HEK293 (cell line): ENCODE results near the gene PGBD1.

Source experiments
- CTCF ChIA-PET: fragments of 350-600 bp; formaldehyde crosslinking; extraction: SDS; loops from one replicate; lab custom pipeline; 2021; ENCODE audit warnings: antibody characterized with exemption; lab: Yijun Ruan, JAX
- POLR2A ChIA-PET: fragments of 300-600 bp; formaldehyde crosslinking; extraction: SDS; loops from one replicate; lab custom pipeline; 2020; ENCODE audit warnings: antibody characterized with exemption, inconsistent platforms; lab: Yijun Ruan, JAX
- H3K27ac ChIP-seq: fragments of 200-500 bp; sonication (Bioruptor generic); 2 replicates; pipeline ENCODE4 v1.5.1; 2014; ENCODE audit warnings: low read depth, low read length, control low read depth, inconsistent platforms; ENCODE audit errors: extremely low read depth
- H3K36me3 ChIP-seq, 2 experiments: fragments of 200-500 bp in 1 of 2; sonication (Bioruptor generic) in 1 of 2; 1 replicate in 1 of 2; 2 replicates in 1 of 2; pipeline ENCODE4 v1.5.1; 2014 to 2017; ENCODE audit warnings: inconsistent platforms in 2 of 2, low read length in 2 of 2; ENCODE audit not compliant: control insufficient read depth in 2 of 2, insufficient read depth in 1 of 2
- H3K4me1 ChIP-seq: fragments of 200-500 bp; sonication (Bioruptor generic); 2 replicates; pipeline ENCODE4 v1.5.1; 2014; ENCODE audit warnings: mild to moderate bottlenecking, low read length, inconsistent platforms; ENCODE audit not compliant: control insufficient read depth, insufficient read depth
- H3K4me3 ChIP-seq: 2 replicates; pipeline ENCODE4 v1.5.1; 2011; ENCODE audit warnings: low read depth, mild to moderate bottlenecking, control low read depth, low read length, moderate library complexity
- H3K9me3 ChIP-seq: fragments of 200-500 bp; sonication (Bioruptor generic); 2 replicates; pipeline ENCODE4 v1.5.1; 2014; ENCODE audit warnings: low read depth, low read length, inconsistent platforms; ENCODE audit not compliant: control insufficient read depth, insufficient read depth
- EGR2 ChIP-seq: fragments of 450-650 bp; formaldehyde crosslinking; IDR thresholded peaks from 2 replicates; pipeline ENCODE4 v1.5.1; 2016; ENCODE audit warnings: low read depth, missing biosample characterization, missing genetic modification characterization
- GLIS1 ChIP-seq: fragments of 450-650 bp; formaldehyde crosslinking; IDR thresholded peaks from 2 replicates; pipeline ENCODE4 v1.5.1; 2016; ENCODE audit warnings: missing biosample characterization, missing genetic modification characterization
- IKZF3 ChIP-seq: fragments of 450-650 bp; IDR thresholded peaks from 2 replicates; pipeline ENCODE4 v1.5.0; 2018; ENCODE audit warnings: missing biosample characterization, mild to moderate bottlenecking, missing genetic modification characterization, moderate library complexity
- PRDM10 ChIP-seq: fragments of 450-650 bp; formaldehyde crosslinking; IDR thresholded peaks from 2 replicates; pipeline ENCODE4 v1.5.1; 2016; ENCODE audit warnings: missing biosample characterization, missing genetic modification characterization
- RBAK ChIP-seq: fragments of 450-650 bp; formaldehyde crosslinking; IDR thresholded peaks from 2 replicates; pipeline ENCODE4 v1.5.1; 2016; ENCODE audit warnings: missing biosample characterization, missing genetic modification characterization
- REPIN1 ChIP-seq: fragments of 450-650 bp; formaldehyde crosslinking; IDR thresholded peaks from 2 replicates; pipeline ENCODE4 v1.5.1; 2017; ENCODE audit warnings: missing biosample characterization, missing genetic modification characterization, low read depth
- SP2 ChIP-seq: fragments of 450-650 bp; formaldehyde crosslinking; IDR thresholded peaks from 2 replicates; pipeline ENCODE4 v1.5.1; 2016; ENCODE audit warnings: missing biosample characterization, missing genetic modification characterization
- TSHZ1 ChIP-seq: fragments of 450-650 bp; formaldehyde crosslinking; IDR thresholded peaks from 2 replicates; pipeline ENCODE4 v1.5.1; 2016; ENCODE audit warnings: missing biosample characterization, missing genetic modification characterization, borderline replicate concordance
- ZNF114 ChIP-seq: fragments of 450-650 bp; formaldehyde crosslinking; IDR thresholded peaks from 2 replicates; pipeline ENCODE4 v1.5.0; 2017; ENCODE audit warnings: missing biosample characterization, missing genetic modification characterization
- ZNF132 ChIP-seq: fragments of 450-650 bp; formaldehyde crosslinking; IDR thresholded peaks from 2 replicates; pipeline ENCODE4 v1.5.1; 2017; ENCODE audit warnings: missing biosample characterization, missing genetic modification characterization, borderline replicate concordance
- ZNF266 ChIP-seq: fragments of 450-650 bp; formaldehyde crosslinking; IDR thresholded peaks from 2 replicates; pipeline ENCODE4 v1.5.1; 2016; ENCODE audit warnings: missing biosample characterization, missing genetic modification characterization, low read depth
- ZNF274 ChIP-seq, 2 experiments: fragments of 200-500 bp in 1 of 2; fragments of 450-650 bp in 1 of 2; sonication (Bioruptor generic) in 1 of 2; formaldehyde crosslinking in 1 of 2; IDR thresholded peaks; 2 replicates each; pipeline versions ENCODE4 v1.5.1 to v1.6.1; 2014 to 2016; ENCODE audit warnings: borderline replicate concordance in 1 of 2, inconsistent platforms in 1 of 2, low read length in 1 of 2, missing biosample characterization in 1 of 2, missing genetic modification characterization in 1 of 2
- ZNF280C ChIP-seq: fragments of 450-650 bp; formaldehyde crosslinking; IDR thresholded peaks from 2 replicates; pipeline ENCODE4 v1.5.1; 2016; ENCODE audit warnings: missing biosample characterization, missing genetic modification characterization
- ZNF341 ChIP-seq: fragments of 450-650 bp; formaldehyde crosslinking; IDR thresholded peaks from 2 replicates; pipeline ENCODE4; 2016; ENCODE audit warnings: low read depth, missing biosample characterization, missing genetic modification characterization
- ZNF366 ChIP-seq: fragments of 450-650 bp; formaldehyde crosslinking; conservative IDR thresholded peaks from 2 replicates; pipeline ENCODE4 v1.5.1; 2016; ENCODE audit warnings: missing biosample characterization, missing genetic modification characterization
- ZNF398 ChIP-seq: fragments of 450-650 bp; formaldehyde crosslinking; IDR thresholded peaks from 2 replicates; pipeline ENCODE4 v1.5.1; 2017; ENCODE audit warnings: missing biosample characterization, missing genetic modification characterization
- ZNF555 ChIP-seq: fragments of 450-650 bp; formaldehyde crosslinking; conservative IDR thresholded peaks from 2 replicates; pipeline ENCODE4 v1.5.1; 2017; ENCODE audit warnings: missing biosample characterization, mild to moderate bottlenecking, missing genetic modification characterization, inconsistent platforms
- ZNF596 ChIP-seq: fragments of 450-650 bp; IDR thresholded peaks from 2 replicates; pipeline ENCODE4 v1.5.0; 2018; ENCODE audit warnings: missing biosample characterization, mild to moderate bottlenecking, missing genetic modification characterization, moderate library complexity
- ZNF623 ChIP-seq: fragments of 450-650 bp; formaldehyde crosslinking; IDR thresholded peaks from 2 replicates; pipeline ENCODE4 v1.5.1; 2016; ENCODE audit warnings: missing biosample characterization, missing genetic modification characterization
- ZNF660 ChIP-seq: fragments of 450-650 bp; IDR thresholded peaks from 2 replicates; pipeline ENCODE4 v1.5.1; 2018; ENCODE audit warnings: missing biosample characterization, mild to moderate bottlenecking, missing genetic modification characterization
- ZNF664 ChIP-seq: fragments of 450-650 bp; formaldehyde crosslinking; IDR thresholded peaks from 2 replicates; pipeline ENCODE4 v1.5.1; 2016; ENCODE audit warnings: missing biosample characterization, missing genetic modification characterization
- ZNF76 ChIP-seq: fragments of 450-650 bp; formaldehyde crosslinking; IDR thresholded peaks from 2 replicates; pipeline ENCODE4; 2016; ENCODE audit warnings: low read depth, missing biosample characterization, missing genetic modification characterization, borderline replicate concordance
- ZNF830 ChIP-seq: fragments of 450-650 bp; IDR thresholded peaks from 2 replicates; pipeline ENCODE4 v1.5.0; 2018; ENCODE audit warnings: missing biosample characterization, missing genetic modification characterization, low read depth, mild to moderate bottlenecking, moderate library complexity
- ZSCAN23 ChIP-seq: fragments of 450-650 bp; formaldehyde crosslinking; IDR thresholded peaks from 2 replicates; pipeline ENCODE4 v1.5.1; 2016; ENCODE audit warnings: missing biosample characterization, missing genetic modification characterization

Gene PGBD1

GRCh38 chr6:28277746-28278145 is 3.6 kb upstream of the PGBD1 start (continued):
- TF ChIP-seq PRDM10 (no peak), EGR2 (no peak), ZNF596 (tag by site-specific recombination) (no peak), ZNF76 (tag by site-specific recombination) (no peak), ZNF366 (tag by site-specific recombination) (no peak), IKZF3 (tag by site-specific recombination) (no peak), ZNF660 (no peak), ZNF132 (tag by site-specific recombination) (no peak), REPIN1 (tag by site-specific recombination) (no peak), ZNF114 (tag by site-specific recombination) (no peak), ZNF664 (tag by site-specific recombination) (no peak), ZNF266 (tag by site-specific recombination) (no peak), SP2 (tag by site-specific recombination) (no peak), ZNF280C (tag by site-specific recombination) (no peak), ZNF341 (no peak), ZNF274 (IDR thresholded peaks at IDR 0.05; ENCODE audit: low read length) (no peak), ZNF274 (tag by site-specific recombination; IDR thresholded peaks at IDR 0.05; ENCODE audit: borderline replicate concordance) (no peak)
- TF ChIP-seq, all 188 proteins: peak for 0

- POLR2A ChIA-PET: interaction anchor here (0.9 to 1.8 kb wide), 15 partner anchors 8 to 139 kb away, joined by 3 to 34 read pairs (median 5); partner anchors contain the start of genes ZKSCAN3, ZKSCAN4, ZKSCAN8 and ZSCAN26
- no peaks in the 10 kb centered on the region for H3K4me1 ChIP-seq
- CTCF ChIA-PET: interaction anchor here (0.6 to 1.9 kb wide), 4 partner anchors 14 to 652 kb away, joined by 3 to 6 read pairs (median 4); partner anchors contain the start of gene ZSCAN26
- H3K4me3 ChIP-seq: peak overlapping the region; percentile 89
- H3K27ac ChIP-seq: no peak overlapping the region
- H3K36me3 ChIP-seq: peaks cover 8 to 50% of the 10 kb centered on the region in 2 experiments; a peak in 2 of 3 replicates
- H3K9me3 ChIP-seq: no peaks in the 10 kb centered on the region
- no peak for TF ChIP-seq ZNF398 (tag by site-specific recombination)
- TF ChIP-seq ZNF830 (tag by site-specific recombination): no peak
- no peak for TF ChIP-seq RBAK (tag by site-specific recombination)
- no peak for TF ChIP-seq ZSCAN23
- no peak for TF ChIP-seq ZNF555 (tag by site-specific recombination)
- no peak for TF ChIP-seq ZNF623 (tag by site-specific recombination)
- TF ChIP-seq GLIS1: no peak
- TF ChIP-seq TSHZ1: no peak
Measured at GRCh38 chr6:28280595-28281287, 631 bp upstream of the PGBD1 start.
